OCI-LY7 (cell line): ENCODE data around the gene LEO1. TPM values are rescaled to one million over a fixed set of nuclear protein-coding genes. Genes with fewer than 3 reads are reported as not detected.

Experiments used
- BruUV-seq: library from RNA; stranded (reverse); fragments of 400-500 nt; replicated peaks from 2 replicates; lab custom pipeline; 2021; lab: Mats Ljungman, UMichigan
- CTCF ChIA-PET: fragments of 300-600 bp; sonication (Branson Sonifier 250); formaldehyde crosslinking; loops from one replicate; lab custom pipeline; 2022; ENCODE audit warnings: antibody characterized with exemption; ENCODE audit not compliant: unreplicated experiment; lab: Charles Lee
- POLR2A ChIA-PET: fragments of 300-600 bp; sonication (Branson Sonifier 250); formaldehyde crosslinking; loops from one replicate; lab custom pipeline; 2022; ENCODE audit warnings: antibody characterized with exemption; lab: Charles Lee
- DNase-seq: peaks from one replicate; pipeline ENCODE4 v3.0.0-alpha.2; 2015; ENCODE audit warnings: low spot score
- H2AFZ ChIP-seq: fragments of 200-600 bp; sonication (generic), shearing (Covaris generic); 2 replicates; pipeline ENCODE4 v1.6.1; 2014; ENCODE audit warnings: mild to moderate bottlenecking, antibody characterized with exemption, low read length, moderate library complexity
- H3K27ac ChIP-seq: fragments of 200-600 bp; sonication (generic); 2 replicates; pipeline ENCODE4 v1.5.1; 2014; ENCODE audit warnings: mixed run types, low read depth, mild to moderate bottlenecking, moderate library complexity, low read length, inconsistent platforms; ENCODE audit not compliant: poor library complexity, severe bottlenecking
- H3K36me3 ChIP-seq: fragments of 200-600 bp; sonication (generic); 2 replicates; pipeline ENCODE4 v1.6.1; 2014; ENCODE audit warnings: mild to moderate bottlenecking, antibody characterized with exemption, low read length, moderate library complexity, mixed read lengths; ENCODE audit not compliant: insufficient read depth
- H3K4me1 ChIP-seq: fragments of 200-600 bp; sonication (generic); 2 replicates; pipeline ENCODE4 v1.5.1; 2014; ENCODE audit warnings: mild to moderate bottlenecking, low read length; ENCODE audit not compliant: insufficient read depth, poor library complexity, severe bottlenecking
- H3K4me2 ChIP-seq: fragments of 200-600 bp; sonication (generic); 2 replicates; pipeline ENCODE4 v1.6.1; 2014; ENCODE audit warnings: mild to moderate bottlenecking, low read length
- H3K4me3 ChIP-seq: fragments of 200-600 bp; sonication (generic); 2 replicates; pipeline ENCODE4 v1.5.1; 2014; ENCODE audit warnings: mild to moderate bottlenecking, low read depth, low read length; ENCODE audit not compliant: poor library complexity, severe bottlenecking
- H3K79me2 ChIP-seq: fragments of 200-600 bp; sonication (generic); 2 replicates; pipeline ENCODE4 v1.6.1; 2016; ENCODE audit warnings: low read depth, mild to moderate bottlenecking, low read length, moderate library complexity, mixed read lengths; ENCODE audit not compliant: insufficient read depth
- H3K9me2 ChIP-seq: fragments of 200-600 bp; sonication (generic); 2 replicates; pipeline ENCODE4 v1.6.1; 2016; ENCODE audit warnings: mild to moderate bottlenecking, low read length, mixed read lengths; ENCODE audit not compliant: insufficient read depth
- H3K9me3 ChIP-seq: fragments of 200-600 bp; sonication (generic); 2 replicates; pipeline ENCODE4 v1.6.1; 2014; ENCODE audit warnings: mild to moderate bottlenecking, mixed run types, low read length, mixed read lengths
- H4K20me1 ChIP-seq: fragments of 200-600 bp; sonication (generic); 2 replicates; pipeline ENCODE4 v1.6.1; 2014; ENCODE audit warnings: mild to moderate bottlenecking, antibody characterized with exemption, low read length, moderate library complexity, mixed read lengths; ENCODE audit not compliant: insufficient read depth
- CTCF ChIP-seq: fragments of 200-600 bp; sonication (generic); conservative IDR thresholded peaks from 2 replicates; pipeline ENCODE4 v1.5.1; 2014; ENCODE audit warnings: mild to moderate bottlenecking, antibody characterized with exemption, low read length, moderate library complexity, mixed read lengths
- EZH2phosphoT487 ChIP-seq: fragments of 200-600 bp; sonication (generic); IDR thresholded peaks from 2 replicates; pipeline ENCODE4 v1.6.1; 2018; ENCODE audit warnings: low read depth, borderline replicate concordance, mild to moderate bottlenecking, mixed run types, antibody characterized with exemption, low read length, moderate library complexity, mixed read lengths
- intact Hi-C: fragments of 100-400 bp; cut with micrococcal nuclease; formaldehyde crosslinking; loops from one replicate; pipeline ENCODE4 v1.10.0; 2022; ENCODE audit not compliant: unreplicated experiment
- total RNA-seq, 2 experiments: library from RNA; depleted of rRNA in 1 of 2; stranded (reverse); fragments of >200 nt in 1 of 2; shearing (Covaris generic) in 1 of 2; gene quantifications; 2 replicates each; pipeline ENCODE4 v1.2.3, GENCODE V29; 2014 to 2022

Gene LEO1
- total RNA-seq, 2 experiments from 2014 or later: 22.0 to 34.4 TPM

- intact Hi-C loops: no loop called here
- Histone ChIP-seq H3K4me3 (no peak overlapping the region), H3K9me2 (no peaks in the 10 kb centered on the region), H3K79me2 (no peaks in the 10 kb centered on the region), H3K27ac (no peak overlapping the region), H4K20me1 (no peaks in the 10 kb centered on the region), H3K4me1 (peaks cover 17% of the 10 kb centered on the region), H2AFZ (no peak overlapping the region), H3K9me3 (no peaks in the 10 kb centered on the region), H3K36me3 (no peaks in the 10 kb centered on the region), H3K4me2 (no peak overlapping the region)
- CTCF ChIA-PET: no interaction called here
- TF ChIP-seq EZH2phosphoT487 (no peak), CTCF (no peak)
- DNase-seq: no peak
- no TSS peak for BruUV-seq
- POLR2A ChIA-PET: no interaction called here
These were observed 30.8 kb upstream of the LEO1 start for GRCh38 chr15:52002351-52002750.

GRCh38 chr15:51992953-51993352, 21.4 kb upstream of the LEO1 start:
- Histone ChIP-seq H3K79me2 (no peaks in the 10 kb centered on the region), H3K4me1 (no peaks in the 10 kb centered on the region), H3K9me2 (no peaks in the 10 kb centered on the region), H3K4me3 (no peak overlapping the region), H3K4me2 (no peak overlapping the region), H2AFZ (no peak overlapping the region), H4K20me1 (no peaks in the 10 kb centered on the region), H3K9me3 (no peaks in the 10 kb centered on the region), H3K36me3 (no peaks in the 10 kb centered on the region), H3K27ac (no peak overlapping the region)
- ChIA-PET CTCF (no interaction called here), POLR2A (interaction anchor here (1.2 to 1.3 kb wide), 3 partner anchors 15 to 83 kb away, joined by 3 to 4 read pairs (median 4); no protein-coding TSS in a partner anchor)
- DNase-seq: no peak
- no TSS peak for BruUV-seq
- intact Hi-C loops: no loop called here
- TF ChIP-seq CTCF: no peak
- TF ChIP-seq EZH2phosphoT487: no peak

- Histone ChIP-seq H3K4me3 (no peak overlapping the region), H3K79me2 (no peaks in the 10 kb centered on the region), H3K9me2 (no peaks in the 10 kb centered on the region), H2AFZ (no peak overlapping the region), H3K9me3 (no peaks in the 10 kb centered on the region), H4K20me1 (no peaks in the 10 kb centered on the region), H3K27ac (no peak overlapping the region), H3K4me2 (no peak overlapping the region), H3K4me1 (no peaks in the 10 kb centered on the region), H3K36me3 (no peaks in the 10 kb centered on the region)
- BruUV-seq: no TSS peak
- TF ChIP-seq CTCF: no peak
- TF ChIP-seq EZH2phosphoT487: no peak
- POLR2A ChIA-PET: no interaction called here
- CTCF ChIA-PET: no interaction called here
- no peak for DNase-seq
- intact Hi-C loops: no loop called here
These were observed 19.6 kb upstream of the LEO1 start for GRCh38 chr15:51991141-51991540.
